Measurements from ENCODE around the gene KRT28. TPM values are rescaled to one million over a fixed set of nuclear protein-coding genes. Genes with fewer than 3 reads are reported as not detected.

KRT28 gene
- total RNA-seq, 2 donors from 2014 or later = not detected

GRCh38 chr17:40779181-40779909, 20.4 kb downstream of the KRT28 start:
- peaks cover 38% of the 10 kb centered on the region for H3K27me3 Mint-ChIP-seq (ENCODE audit: insufficient read depth)
- no peak overlapping the region for H3K4me3 Mint-ChIP-seq
- TF ChIP-seq CTCF (conservative IDR thresholded peaks at IDR 0.05) = no peak
- H3K9ac ChIP-seq (ENCODE audit: extremely low read depth, low read length, poor library complexity, severe bottlenecking) = no peak overlapping the region
- H3K9me3 ChIP-seq (ENCODE audit: control insufficient read depth, low read length) = no peaks in the 10 kb centered on the region
- H3K4me1 ChIP-seq (ENCODE audit: control insufficient read depth, insufficient read depth, low read length) = no peaks in the 10 kb centered on the region
- H3K27me3 ChIP-seq (ENCODE audit: control insufficient read depth, insufficient read depth, low read length, poor library complexity, severe bottlenecking) = peaks cover 8% of the 10 kb centered on the region
- H3K4me3 ChIP-seq (ENCODE audit: low read length) = no peak overlapping the region
- H3K4me1 Mint-ChIP-seq = no peaks in the 10 kb centered on the region
- WGBS, 2 experiments (ENCODE audit: insufficient coverage in 1 of 2, insufficient read length in 1 of 2) = 71 to 79% methylated on average over 28 to 36 of the region's 37 CpGs
- H3K27ac ChIP-seq (ENCODE audit: low read depth, low read length) = no peak overlapping the region
- H3K36me3 Mint-ChIP-seq (ENCODE audit: low read depth) = no peaks in the 10 kb centered on the region
- peak; percentile 67 for DNase-seq
- H3K36me3 ChIP-seq (ENCODE audit: control insufficient read depth, insufficient read depth, low read length) = no peaks in the 10 kb centered on the region
- H3K9me3 Mint-ChIP-seq = peaks cover 4% of the 10 kb centered on the region
- H3K27ac Mint-ChIP-seq = no peak overlapping the region

GRCh38 chr17:40778461-40778860, 21.3 kb downstream of the KRT28 start:
- Mint-ChIP-seq H3K9me3 (peaks cover 4% of the 10 kb centered on the region), H3K4me1 (no peaks in the 10 kb centered on the region), H3K36me3 (ENCODE audit: low read depth) (no peaks in the 10 kb centered on the region), H3K4me3 (no peak overlapping the region), H3K27me3 (ENCODE audit: insufficient read depth) (peaks cover 38% of the 10 kb centered on the region), H3K27ac (no peak overlapping the region)
- peaks cover 8% of the 10 kb centered on the region for H3K27me3 ChIP-seq (ENCODE audit: control insufficient read depth, insufficient read depth, low read length, poor library complexity, severe bottlenecking)
- no peaks in the 10 kb centered on the region for H3K9me3 ChIP-seq (ENCODE audit: control insufficient read depth, low read length)
- no peaks in the 10 kb centered on the region for H3K4me1 ChIP-seq (ENCODE audit: control insufficient read depth, insufficient read depth, low read length)
- no peaks in the 10 kb centered on the region for H3K36me3 ChIP-seq (ENCODE audit: control insufficient read depth, insufficient read depth, low read length)
- DNase-seq = no peak
- H3K9ac ChIP-seq (ENCODE audit: extremely low read depth, low read length, poor library complexity, severe bottlenecking) = no peak overlapping the region
- no peak for TF ChIP-seq CTCF (conservative IDR thresholded peaks at IDR 0.05)
- 92 to 93% methylated on average over 5 of the region's 5 CpGs for WGBS, 2 experiments (ENCODE audit: insufficient coverage in 1 of 2, insufficient read length in 1 of 2)
- H3K4me3 ChIP-seq (ENCODE audit: low read length) = no peak overlapping the region
- H3K27ac ChIP-seq (ENCODE audit: low read depth, low read length) = no peak overlapping the region

GRCh38 chr17:40777971-40778370, 21.8 kb downstream of the KRT28 start:
- H3K4me3 ChIP-seq (ENCODE audit: low read length) = no peak overlapping the region
- WGBS, 2 experiments (ENCODE audit: insufficient coverage in 1 of 2, insufficient read length in 1 of 2) = 91 to 100% methylated on average over 1 to 3 of the region's 3 CpGs
- H3K27ac ChIP-seq (ENCODE audit: low read depth, low read length) = no peak overlapping the region
- no peaks in the 10 kb centered on the region for H3K9me3 ChIP-seq (ENCODE audit: control insufficient read depth, low read length)
- no peak overlapping the region for H3K4me3 Mint-ChIP-seq
- H3K4me1 Mint-ChIP-seq = no peaks in the 10 kb centered on the region
- H3K9me3 Mint-ChIP-seq = peaks cover 4% of the 10 kb centered on the region
- H3K27me3 ChIP-seq (ENCODE audit: control insufficient read depth, insufficient read depth, low read length, poor library complexity, severe bottlenecking) = peaks cover 8% of the 10 kb centered on the region
- no peak overlapping the region for H3K27ac Mint-ChIP-seq
- TF ChIP-seq CTCF (conservative IDR thresholded peaks at IDR 0.05) = no peak
- no peaks in the 10 kb centered on the region for H3K4me1 ChIP-seq (ENCODE audit: control insufficient read depth, insufficient read depth, low read length)
- no peaks in the 10 kb centered on the region for H3K36me3 Mint-ChIP-seq (ENCODE audit: low read depth)
- peaks cover 38% of the 10 kb centered on the region for H3K27me3 Mint-ChIP-seq (ENCODE audit: insufficient read depth)
- H3K9ac ChIP-seq (ENCODE audit: extremely low read depth, low read length, poor library complexity, severe bottlenecking) = no peak overlapping the region
- no peak for DNase-seq
- no peaks in the 10 kb centered on the region for H3K36me3 ChIP-seq (ENCODE audit: control insufficient read depth, insufficient read depth, low read length)

Measured in endodermal cell (in vitro differentiated cells).